ENCODE data around the gene HMOX2.

HMOX2 gene

DNA sequence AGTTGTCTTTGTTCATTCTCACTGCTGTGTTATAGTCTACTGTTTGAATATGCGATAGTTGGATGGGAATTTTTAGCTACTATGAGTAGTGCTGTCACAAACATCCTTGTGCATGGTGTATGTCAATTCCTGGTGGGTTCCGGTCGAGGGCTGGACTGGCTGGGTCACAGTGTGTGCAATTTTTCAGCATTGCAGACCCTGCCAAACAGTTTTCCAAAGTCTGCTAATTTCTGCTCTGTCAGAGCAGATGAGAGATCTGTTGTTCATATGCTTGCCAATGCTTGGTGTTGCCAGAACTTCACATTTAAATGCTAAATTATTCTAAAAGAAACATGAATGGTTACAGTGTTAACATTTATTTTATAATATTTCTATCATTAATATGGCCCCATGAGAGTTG is 76.3 kb downstream of the HMOX2 start:
- no peak for DNase-seq

GRCh38 chr16:4556112-4556511 is 79.9 kb downstream of the HMOX2 start, which contains the start of gene C16orf96:
Gene C16orf96 (plus strand): TSS chr16:4556340. CDS start chr16:4556490, 150 bp downstream.
- no peak for DNase-seq

DNA sequence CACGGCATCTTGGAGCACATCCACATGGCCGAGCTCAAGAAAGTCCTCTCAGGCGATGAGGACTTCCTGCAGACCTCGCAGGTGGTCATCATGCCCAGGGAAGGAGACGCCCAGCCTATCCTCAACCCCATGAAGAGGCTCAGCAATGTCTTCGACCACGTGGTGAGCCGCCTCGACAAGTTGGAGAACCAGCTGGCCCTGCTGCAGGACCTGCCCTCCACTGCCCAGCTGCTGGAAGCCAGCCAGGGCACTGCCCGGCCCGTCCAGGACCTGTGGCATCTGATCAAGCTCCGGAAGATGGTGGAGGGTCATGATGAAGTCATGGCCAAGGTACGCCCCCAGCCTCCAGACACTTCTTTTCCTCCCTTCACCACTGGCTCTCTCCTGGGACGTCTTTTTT is 80.4 kb downstream of the HMOX2 start:
- no peak for DNase-seq

DNA sequence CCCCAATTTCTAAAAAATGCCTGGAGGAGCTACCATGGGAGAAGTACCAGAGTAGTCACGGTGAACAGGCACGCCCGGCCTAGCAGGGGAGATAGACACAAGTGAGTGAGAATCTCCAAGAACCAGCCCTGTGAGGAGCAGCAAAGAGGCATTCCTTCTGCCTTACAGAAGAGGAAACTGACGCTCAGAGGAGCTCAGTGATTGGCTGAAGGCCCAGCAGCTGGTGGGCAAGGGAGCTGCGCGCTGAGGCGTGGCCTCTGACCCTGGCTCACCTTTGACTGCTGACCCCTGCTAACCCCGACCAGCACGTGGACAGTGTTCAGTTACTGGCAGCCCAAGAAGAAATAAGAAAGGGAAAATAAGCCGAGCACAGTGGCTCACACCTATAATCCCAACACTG is 81.8 kb downstream of the HMOX2 start:
- no peak for DNase-seq
